ENCODE measurements around the gene NUP37.

NUP37 gene

GRCh38 chr12:102031852-102032251, 88.1 kb downstream of the NUP37 start:
- TF ChIP-seq ZFX (IDR thresholded peaks at IDR 0.05; ENCODE audit: borderline replicate concordance) (no peak), CTCF (IDR thresholded peaks at IDR 0.05) (no peak)
- peak overlapping the region; percentile 16; the same call in 1 of the 2 replicates for H3K27ac ChIP-seq

- H3K27ac ChIP-seq: no peak overlapping the region
- TF ChIP-seq ZFX (IDR thresholded peaks at IDR 0.05; ENCODE audit: borderline replicate concordance) (no peak), CTCF (IDR thresholded peaks at IDR 0.05) (no peak)
Measured at GRCh38 chr12:102029141-102029540, 90.8 kb downstream of the NUP37 start.

- no peak overlapping the region for H3K27ac ChIP-seq
- TF ChIP-seq ZFX (IDR thresholded peaks at IDR 0.05; ENCODE audit: borderline replicate concordance): no peak
- no peak for TF ChIP-seq CTCF (IDR thresholded peaks at IDR 0.05)
Measured at GRCh38 chr12:102026728-102027127, 93.2 kb downstream of the NUP37 start.

GRCh38 chr12:102024765-102025164, 95.1 kb downstream of the NUP37 start:
- H3K27ac ChIP-seq: no peak overlapping the region
- TF ChIP-seq CTCF (IDR thresholded peaks at IDR 0.05) (no peak), ZFX (IDR thresholded peaks at IDR 0.05; ENCODE audit: borderline replicate concordance) (no peak)

DNA sequence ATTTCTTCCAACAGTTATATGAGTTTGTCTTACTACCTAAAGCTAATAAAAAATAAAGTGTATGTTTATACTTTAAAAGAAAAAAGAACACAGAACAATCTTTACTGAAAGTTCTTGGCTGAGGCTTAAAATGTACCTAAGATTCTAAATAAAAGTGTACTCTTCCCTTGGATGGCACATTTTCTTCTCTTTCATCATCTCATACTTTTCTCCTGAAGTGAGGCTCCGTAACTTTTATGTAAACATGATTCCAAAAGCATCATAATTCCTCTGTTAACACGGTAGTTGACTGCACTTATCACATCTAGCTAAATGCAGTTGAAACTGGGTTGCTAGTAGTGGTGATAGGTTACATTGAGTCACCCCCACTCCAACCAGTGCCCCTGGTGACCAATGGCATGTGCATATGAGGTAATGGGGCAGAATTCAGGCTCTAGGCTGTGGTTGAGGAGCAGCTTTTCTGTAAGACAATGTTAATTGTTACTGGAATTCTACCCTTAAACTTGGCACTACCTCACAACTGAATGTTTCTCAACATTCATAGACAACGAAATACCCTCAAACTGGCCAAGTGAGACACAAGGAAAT, 96.5 kb downstream of the NUP37 start:
- TF ChIP-seq CTCF (IDR thresholded peaks at IDR 0.05) (no peak), ZFX (IDR thresholded peaks at IDR 0.05; ENCODE audit: borderline replicate concordance) (no peak)
- no peak overlapping the region for H3K27ac ChIP-seq

All from 22Rv1 (cell line).